K562 (cell line): Measurements from ENCODE around the gene MFF. TPM values are rescaled to one million over a fixed set of nuclear protein-coding genes. Genes with fewer than 3 reads are reported as not detected.

ENCODE experiments used
- ATAC-seq: fragments of 200-7000 bp; cut with Tn5 transposase; 3 replicates; pipeline ENCODE4 v1.9.1; 2020; ENCODE audit warnings: moderate library complexity
- BruUV-seq: library from RNA; stranded (reverse); fragments of 400-500 nt; replicated peaks from 2 replicates; lab custom pipeline; 2021; lab: Mats Ljungman, UMichigan
- CTCF ChIA-PET: fragments of 300-600 bp; formaldehyde crosslinking; extraction: SDS; loops from one replicate; lab custom pipeline; 2021; ENCODE audit warnings: low intra/inter-chr PET ratio; lab: Yijun Ruan, JAX
- POLR2A ChIA-PET: fragments of 300-600, 350-650 bp; sonication (Branson Sonifier 250); formaldehyde crosslinking; extraction: SDS; loops from one replicate; lab custom pipeline; 2021; ENCODE audit warnings: antibody characterized with exemption, inconsistent platforms; lab: Yijun Ruan, JAX
- DNase-seq, 4 experiments: peaks; one replicate each; pipeline versions ENCODE4 v3.0.0 to v3.0.0-alpha.2; 2011 to 2018; ENCODE audit warnings: low spot score in 3 of 4, mixed read lengths in 3 of 4; ENCODE audit errors: extremely low read depth in 1 of 4
- FAIRE-seq: peaks from 2 replicates; lab custom pipeline; 2011; peaks lifted over from hg19 to GRCh38; lab: Jason Lieb, UNC
- H2AFZ ChIP-seq: 2 replicates; pipeline ENCODE4 v1.6.0; 2011; ENCODE audit warnings: low read depth, low read length, control low read depth, inconsistent platforms
- H3K27ac ChIP-seq: fragments of 200-600 bp; 3 replicates; pipeline ENCODE4 v1.8.0; 2011; ENCODE audit warnings: low read depth, mild to moderate bottlenecking, control low read depth, inconsistent platforms, low read length, moderate library complexity, mixed read lengths; ENCODE audit errors: extremely low read depth
- H3K27me3 ChIP-seq, 2 experiments: fragments of 300-600 bp in 1 of 2; 2 replicates in 1 of 2; 3 replicates in 1 of 2; pipeline versions ENCODE4 v1.6.0 to v1.8.0; 2011; ENCODE audit warnings: inconsistent platforms in 2 of 2, low read length in 2 of 2, mild to moderate bottlenecking in 1 of 2, mixed read lengths in 1 of 2, moderate library complexity in 1 of 2; ENCODE audit not compliant: control insufficient read depth in 2 of 2, insufficient read depth in 2 of 2
- H3K36me3 ChIP-seq: fragments of 300-600 bp; 3 replicates; pipeline ENCODE4 v1.8.0; 2011; ENCODE audit warnings: mild to moderate bottlenecking, low read length, inconsistent platforms; ENCODE audit not compliant: control insufficient read depth, insufficient read depth
- H3K4me1 ChIP-seq, 2 experiments: fragments of 200-600 bp in 1 of 2; replicated peaks in 1 of 2; 2 replicates in 1 of 2; 3 replicates in 1 of 2; pipeline versions ENCODE4 v1.5.1 to v1.8.0; 2011; ENCODE audit warnings: inconsistent platforms in 2 of 2, low read length in 2 of 2, mild to moderate bottlenecking in 1 of 2, mixed read lengths in 1 of 2, moderate library complexity in 1 of 2; ENCODE audit not compliant: control insufficient read depth in 2 of 2, insufficient read depth in 2 of 2
- H3K4me2 ChIP-seq: 2 replicates; pipeline ENCODE4 v1.6.1; 2011; ENCODE audit warnings: low read length, control low read depth, inconsistent platforms, mixed read lengths; ENCODE audit not compliant: insufficient read depth
- H3K4me3 ChIP-seq: fragments of 200-600 bp; sonication (generic), shearing (Covaris generic); 2 replicates; pipeline ENCODE4 v1.5.1; 2016; ENCODE audit warnings: control low read depth, inconsistent platforms
- H3K79me2 ChIP-seq: fragments of 200-600 bp; 3 replicates; pipeline ENCODE4 v1.8.0; 2011; ENCODE audit warnings: low read length, inconsistent platforms; ENCODE audit not compliant: control insufficient read depth, insufficient read depth
- H3K9ac ChIP-seq, 2 experiments: 2 replicates each; pipeline versions ENCODE4 v1.6.0 to v1.6.1; 2011; ENCODE audit warnings: low read depth in 2 of 2, low read length in 2 of 2, control low read depth in 1 of 2, inconsistent platforms in 1 of 2, mild to moderate bottlenecking in 1 of 2, mixed read lengths in 1 of 2; ENCODE audit not compliant: insufficient read depth in 1 of 2
- H3K9me1 ChIP-seq: one replicate; pipeline ENCODE4 v1.6.0; 2011; ENCODE audit warnings: inconsistent platforms, mild to moderate bottlenecking, low read length, moderate library complexity; ENCODE audit not compliant: control insufficient read depth, insufficient read depth
- H3K9me3 ChIP-seq: replicated peaks from 2 replicates; pipeline ENCODE4 v1.5.1; 2011; ENCODE audit warnings: low read depth, low read length, inconsistent platforms; ENCODE audit not compliant: control insufficient read depth, insufficient read depth
- H4K20me1 ChIP-seq: replicated peaks from 2 replicates; pipeline ENCODE4 v1.6.1; 2011; ENCODE audit warnings: low read length, inconsistent platforms, mixed read lengths; ENCODE audit not compliant: control insufficient read depth, insufficient read depth
- BCL6 ChIP-seq: fragments of 250-450 bp; sonication (Bioruptor Pico); IDR thresholded peaks from 2 replicates; pipeline ENCODE4 v1.4.0; 2020
- CREB1 ChIP-seq, 2 experiments: sonication (generic) in 1 of 2; formaldehyde crosslinking in 1 of 2; IDR thresholded peaks; 2 replicates each; pipeline versions ENCODE4 v1.6.1 to v1.8.0; 2012 to 2022; ENCODE audit warnings: inconsistent platforms in 1 of 2, mild to moderate bottlenecking in 1 of 2, missing genetic modification reagents in 1 of 2, moderate library complexity in 1 of 2
- EGR1 ChIP-seq: fragments of 450-650 bp; conservative IDR thresholded peaks from 2 replicates; pipeline ENCODE4 v1.6.1; 2017; ENCODE audit warnings: mild to moderate bottlenecking
- GATA2 ChIP-seq: sonication (generic); formaldehyde crosslinking; IDR thresholded peaks from 2 replicates; pipeline ENCODE4 v1.4.0; 2020; ENCODE audit warnings: mild to moderate bottlenecking, missing genetic modification reagents
- HDAC2 ChIP-seq: fragments of 450-650 bp; IDR thresholded peaks from 2 replicates; pipeline ENCODE4 v1.6.1; 2016; ENCODE audit warnings: mild to moderate bottlenecking
- KLF10 ChIP-seq: fragments of 250-450 bp; sonication (Bioruptor Pico); IDR thresholded peaks from 2 replicates; pipeline ENCODE4 v1.6.1; 2021; ENCODE audit warnings: matching md5 sums
- OTX1 ChIP-seq: fragments of 450-650 bp; formaldehyde crosslinking; IDR thresholded peaks from 2 replicates; pipeline ENCODE4 v1.4.0; 2022; ENCODE audit warnings: mild to moderate bottlenecking
- RAD21 ChIP-seq, 2 experiments: fragments of 250-450 bp in 1 of 2; fragments of 450-650 bp in 1 of 2; sonication (Bioruptor Pico) in 1 of 2; formaldehyde crosslinking in 1 of 2; IDR thresholded peaks in 1 of 2; conservative IDR thresholded peaks in 1 of 2; 2 replicates each; pipeline versions ENCODE4 v1.4.0 to v1.8.0; 2020 to 2022; ENCODE audit warnings: mild to moderate bottlenecking in 2 of 2, moderate library complexity in 1 of 2
- SREBF2 ChIP-seq: sonication (generic); formaldehyde crosslinking; IDR thresholded peaks from 2 replicates; pipeline ENCODE4 v1.4.0; 2020; ENCODE audit warnings: mild to moderate bottlenecking, missing genetic modification reagents
- ZFX ChIP-seq: sonication (generic); formaldehyde crosslinking; IDR thresholded peaks from 2 replicates; pipeline ENCODE4 v1.8.0; 2022; ENCODE audit warnings: mild to moderate bottlenecking, missing genetic modification reagents, moderate library complexity
- ZKSCAN1 ChIP-seq: fragments of 150-350 bp; IDR thresholded peaks from 2 replicates; pipeline ENCODE4 v1.6.1; 2016; ENCODE audit warnings: low read depth, low read length
- ZKSCAN3 ChIP-seq: fragments of 250-450 bp; sonication (Bioruptor Pico); IDR thresholded peaks from 2 replicates; pipeline ENCODE4 v1.4.0; 2020
- ZNF282 ChIP-seq: sonication (generic); formaldehyde crosslinking; IDR thresholded peaks from 2 replicates; pipeline ENCODE4 v1.8.1; 2023; ENCODE audit warnings: missing genetic modification reagents
- ZNF41 ChIP-seq: fragments of 250-450 bp; sonication (Bioruptor Pico); conservative IDR thresholded peaks from 2 replicates; pipeline ENCODE4 v1.4.0; 2020; ENCODE audit warnings: mild to moderate bottlenecking
- WGBS: fragments of 100-300 bp; shearing (Covaris generic); methylation state at CpG from one replicate; pipeline ENCODE4 v1.1.6; 2016; ENCODE audit warnings: low coverage, mixed read lengths; ENCODE audit not compliant: insufficient coverage; ENCODE audit errors: missing lambda C conversion rate; 5-methylcytosine and 5-hydroxymethylcytosine counted together
- in situ Hi-C: fragments of 300-500 bp; cut with MboI; formaldehyde crosslinking; loops from 4 replicates; pipeline ENCODE4 v1.15.0; 2018; ENCODE audit warnings: inconsistent platforms, mixed read lengths
- intact Hi-C: fragments of 100-400 bp; cut with micrococcal nuclease; formaldehyde crosslinking; loops from 2 replicates; pipeline ENCODE4 v1.14.2; 2022
- polyA plus RNA-seq, 8 experiments: library from polyadenylated mRNA; depleted of rRNA in 4 of 8; stranded (reverse) in 5 of 8; unstranded in 3 of 8; fragments of >200 nt; fragmentation: Nextera tagmentation in 2 of 8; fragmentation: Illumina TruSeq in 1 of 8; extraction: Ambion mirVana in 2 of 8; extraction: Trizol in 1 of 8; gene quantifications; 2 replicates each; pipeline versions ENCODE4 v1.2.1 to v1.2.3, GENCODE V29; 2011 to 2014; ENCODE audit warnings: inconsistent platforms in 1 of 8, missing spikeins in 1 of 8
- total RNA-seq, 7 experiments: library from RNA; depleted of rRNA in 6 of 7; stranded (reverse); fragments of >200 nt in 6 of 7; fragmentation: Illumina TruSeq in 2 of 7; extraction: Trizol in 2 of 7; gene quantifications; 2 replicates each; pipeline versions ENCODE4 v1.2.1 to v1.2.3, GENCODE V29; 2011 to 2021; ENCODE audit warnings: low replicate concordance in 1 of 7
- TF ChIP-seq, protein P1 (sequence below): fragments of 150-350 bp; conservative IDR thresholded peaks from 2 replicates; pipeline ENCODE4 v1.6.1; 2014; ENCODE audit warnings: low read length
- TF ChIP-seq, protein P2 (sequence below), 2 experiments: fragments of 450-650 bp in 1 of 2; sonication (generic) in 1 of 2; formaldehyde crosslinking; conservative IDR thresholded peaks; 2 replicates each; pipeline versions ENCODE4 v1.4.0 to v1.8.1; 2020 to 2022; ENCODE audit warnings: mild to moderate bottlenecking in 1 of 2, missing genetic modification reagents in 1 of 2
- TF ChIP-seq, protein P3 (sequence below): fragments of 250-450 bp; sonication (Bioruptor Pico); IDR thresholded peaks from 2 replicates; pipeline ENCODE4 v1.5.0; 2020; ENCODE audit warnings: mild to moderate bottlenecking
- TF ChIP-seq, protein P4 (sequence below): fragments of 450-650 bp; formaldehyde crosslinking; conservative IDR thresholded peaks from 2 replicates; pipeline ENCODE4 v1.4.0; 2022; ENCODE audit warnings: mild to moderate bottlenecking, missing genetic modification characterization

The MFF gene
- total and polyA plus RNA-seq, 9 of the 15 experiments (the other 6 are each of a cell fraction or from before 2014, with no cell fraction given) = 9.4 to 75.4 (median 55.7) TPM

DNA sequence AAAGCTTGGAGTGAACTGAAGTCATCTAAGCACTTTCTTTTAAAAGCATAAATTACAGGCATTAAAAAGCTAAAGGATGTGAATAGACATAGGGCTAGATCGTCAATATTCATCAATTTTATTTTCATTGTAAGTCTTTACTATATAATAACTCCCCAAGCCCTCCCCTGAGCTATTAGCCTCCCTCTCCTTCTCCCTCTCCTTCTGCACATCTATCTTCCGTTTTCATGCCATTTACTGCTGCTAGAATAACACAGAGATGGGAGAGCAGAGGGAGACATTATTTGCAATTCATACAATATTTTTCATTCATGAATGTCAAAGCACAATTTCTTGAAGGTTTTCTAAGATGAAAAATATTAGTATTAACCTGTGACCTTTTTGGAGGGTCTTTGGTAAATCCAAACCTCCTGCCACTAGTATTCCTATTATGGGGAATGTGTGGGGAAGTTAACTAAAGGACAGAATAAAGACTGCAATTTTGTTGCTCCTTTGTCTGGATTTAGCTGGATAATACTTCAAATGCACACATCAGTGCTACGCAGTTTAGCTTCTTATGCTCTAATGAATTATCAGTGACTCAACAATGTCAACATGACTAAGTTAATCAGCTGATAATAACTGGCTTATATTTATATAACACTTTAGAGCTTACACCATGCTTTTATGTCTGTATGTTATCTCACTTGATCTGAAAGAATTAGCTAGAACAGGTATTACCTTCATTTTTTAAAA, 28.2 kb upstream of the MFF start:
- H3K36me3 ChIP-seq = no peaks in the 10 kb centered on the region
- no peak overlapping the region for H3K9ac ChIP-seq
- no peak overlapping the region for H3K4me2 ChIP-seq
- no peaks in the 10 kb centered on the region for H3K4me1 ChIP-seq
- no peaks in the 10 kb centered on the region for H3K9me1 ChIP-seq
- 45% methylated on average over 2 of the region's 3 CpGs for WGBS
- no peak overlapping the region for H2AFZ ChIP-seq
- no peak for ATAC-seq
- ChIA-PET CTCF (no interaction called here), POLR2A (no interaction called here)
- H4K20me1 ChIP-seq = no peaks in the 10 kb centered on the region
- in situ Hi-C loops (no loop called here), intact Hi-C loops (no loop called here)
- H3K9me3 ChIP-seq = no peaks in the 10 kb centered on the region
- no peak overlapping the region for H3K4me3 ChIP-seq
- no peaks in the 10 kb centered on the region for H3K27me3 ChIP-seq
- no peaks in the 10 kb centered on the region for H3K79me2 ChIP-seq
- FAIRE-seq = no peak
- no TSS peak for BruUV-seq
- no peak for DNase-seq
- H3K27ac ChIP-seq = no peak overlapping the region
- TF ChIP-seq, protein P1, sequence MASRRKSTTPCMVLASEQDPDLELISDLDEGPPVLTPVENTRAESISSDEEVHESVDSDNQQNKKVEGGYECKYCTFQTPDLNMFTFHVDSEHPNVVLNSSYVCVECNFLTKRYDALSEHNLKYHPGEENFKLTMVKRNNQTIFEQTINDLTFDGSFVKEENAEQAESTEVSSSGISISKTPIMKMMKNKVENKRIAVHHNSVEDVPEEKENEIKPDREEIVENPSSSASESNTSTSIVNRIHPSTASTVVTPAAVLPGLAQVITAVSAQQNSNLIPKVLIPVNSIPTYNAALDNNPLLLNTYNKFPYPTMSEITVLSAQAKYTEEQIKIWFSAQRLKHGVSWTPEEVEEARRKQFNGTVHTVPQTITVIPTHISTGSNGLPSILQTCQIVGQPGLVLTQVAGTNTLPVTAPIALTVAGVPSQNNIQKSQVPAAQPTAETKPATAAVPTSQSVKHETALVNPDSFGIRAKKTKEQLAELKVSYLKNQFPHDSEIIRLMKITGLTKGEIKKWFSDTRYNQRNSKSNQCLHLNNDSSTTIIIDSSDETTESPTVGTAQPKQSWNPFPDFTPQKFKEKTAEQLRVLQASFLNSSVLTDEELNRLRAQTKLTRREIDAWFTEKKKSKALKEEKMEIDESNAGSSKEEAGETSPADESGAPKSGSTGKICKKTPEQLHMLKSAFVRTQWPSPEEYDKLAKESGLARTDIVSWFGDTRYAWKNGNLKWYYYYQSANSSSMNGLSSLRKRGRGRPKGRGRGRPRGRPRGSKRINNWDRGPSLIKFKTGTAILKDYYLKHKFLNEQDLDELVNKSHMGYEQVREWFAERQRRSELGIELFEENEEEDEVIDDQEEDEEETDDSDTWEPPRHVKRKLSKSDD = no peak
- no peak for TF ChIP-seq ZKSCAN1
- TF ChIP-seq SREBF2 (CRISPR knock-in tag) = no peak
- no peak for TF ChIP-seq ZNF41
- no peak for TF ChIP-seq ZFX
- TF ChIP-seq, protein P2, sequence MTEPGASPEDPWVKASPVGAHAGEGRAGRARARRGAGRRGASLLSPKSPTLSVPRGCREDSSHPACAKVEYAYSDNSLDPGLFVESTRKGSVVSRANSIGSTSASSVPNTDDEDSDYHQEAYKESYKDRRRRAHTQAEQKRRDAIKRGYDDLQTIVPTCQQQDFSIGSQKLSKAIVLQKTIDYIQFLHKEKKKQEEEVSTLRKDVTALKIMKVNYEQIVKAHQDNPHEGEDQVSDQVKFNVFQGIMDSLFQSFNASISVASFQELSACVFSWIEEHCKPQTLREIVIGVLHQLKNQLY (CRISPR knock-in tag; conservative IDR thresholded peaks at IDR 0.05) = no peak
- no peak for TF ChIP-seq ZKSCAN3
- no peak for TF ChIP-seq HDAC2
- no peak for TF ChIP-seq KLF10 (CRISPR knock-in tag)
- no peak for TF ChIP-seq OTX1 (CRISPR knock-in tag)
- TF ChIP-seq BCL6 (CRISPR knock-in tag) = no peak
- TF ChIP-seq ZNF282 (CRISPR knock-in tag) = no peak
- TF ChIP-seq RAD21 (CRISPR knock-in tag; conservative IDR thresholded peaks at IDR 0.05 in 1 of 2, IDR thresholded peaks at IDR 0.05 in 1 of 2) = no peak
- TF ChIP-seq EGR1 = no peak
- TF ChIP-seq CREB1 (IDR thresholded peaks at IDR 0.05) = no peak
- no peak for TF ChIP-seq CREB1 (CRISPR knock-in tag; IDR thresholded peaks at IDR 0.05)
- TF ChIP-seq, protein P3, sequence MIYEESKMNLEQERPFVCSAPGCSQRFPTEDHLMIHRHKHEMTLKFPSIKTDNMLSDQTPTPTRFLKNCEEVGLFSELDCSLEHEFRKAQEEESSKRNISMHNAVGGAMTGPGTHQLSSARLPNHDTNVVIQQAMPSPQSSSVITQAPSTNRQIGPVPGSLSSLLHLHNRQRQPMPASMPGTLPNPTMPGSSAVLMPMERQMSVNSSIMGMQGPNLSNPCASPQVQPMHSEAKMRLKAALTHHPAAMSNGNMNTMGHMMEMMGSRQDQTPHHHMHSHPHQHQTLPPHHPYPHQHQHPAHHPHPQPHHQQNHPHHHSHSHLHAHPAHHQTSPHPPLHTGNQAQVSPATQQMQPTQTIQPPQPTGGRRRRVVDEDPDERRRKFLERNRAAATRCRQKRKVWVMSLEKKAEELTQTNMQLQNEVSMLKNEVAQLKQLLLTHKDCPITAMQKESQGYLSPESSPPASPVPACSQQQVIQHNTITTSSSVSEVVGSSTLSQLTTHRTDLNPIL (CRISPR knock-in tag) = no peak
- TF ChIP-seq GATA2 (CRISPR knock-in tag) = no peak
- TF ChIP-seq, protein P4, sequence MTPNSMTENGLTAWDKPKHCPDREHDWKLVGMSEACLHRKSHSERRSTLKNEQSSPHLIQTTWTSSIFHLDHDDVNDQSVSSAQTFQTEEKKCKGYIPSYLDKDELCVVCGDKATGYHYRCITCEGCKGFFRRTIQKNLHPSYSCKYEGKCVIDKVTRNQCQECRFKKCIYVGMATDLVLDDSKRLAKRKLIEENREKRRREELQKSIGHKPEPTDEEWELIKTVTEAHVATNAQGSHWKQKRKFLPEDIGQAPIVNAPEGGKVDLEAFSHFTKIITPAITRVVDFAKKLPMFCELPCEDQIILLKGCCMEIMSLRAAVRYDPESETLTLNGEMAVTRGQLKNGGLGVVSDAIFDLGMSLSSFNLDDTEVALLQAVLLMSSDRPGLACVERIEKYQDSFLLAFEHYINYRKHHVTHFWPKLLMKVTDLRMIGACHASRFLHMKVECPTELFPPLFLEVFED = no peak
